AG04450 (cell line): Measurements from ENCODE around the gene MYO1H. TPM values are rescaled to one million over a fixed set of nuclear protein-coding genes. Genes with fewer than 3 reads are reported as not detected.

Source experiments
- CTCF ChIA-PET: fragments of 300-600, 350-600 bp; formaldehyde crosslinking; extraction: SDS; loops from one replicate; lab custom pipeline; 2022; ENCODE audit warnings: antibody characterized with exemption, inconsistent platforms; lab: Charles Lee
- POLR2A ChIA-PET: fragments of 350-600 bp; formaldehyde crosslinking; extraction: SDS; loops from one replicate; lab custom pipeline; 2021; ENCODE audit warnings: antibody characterized with exemption, inconsistent platforms; lab: Yijun Ruan, JAX
- DNase-seq: peaks from one replicate; pipeline ENCODE4 v3.0.0-alpha.2; 2011; ENCODE audit warnings: low read depth, low spot score
- H3K27ac ChIP-seq: one replicate; pipeline ENCODE4 v1.5.1; 2012; ENCODE audit warnings: low read depth, low read length, control low read depth
- H3K27me3 ChIP-seq: one replicate; pipeline ENCODE4 v1.6.0; 2012; ENCODE audit warnings: low read length; ENCODE audit not compliant: control insufficient read depth, insufficient read depth
- H3K4me3 ChIP-seq: 2 replicates; pipeline ENCODE4 v1.5.1; 2011; ENCODE audit warnings: mild to moderate bottlenecking, low read depth, low read length, control low read depth
- H3K9me3 ChIP-seq: 2 replicates; pipeline ENCODE4 v1.5.1; 2012; ENCODE audit warnings: low read length; ENCODE audit not compliant: control insufficient read depth, insufficient read depth
- CTCF ChIP-seq: IDR thresholded peaks from 2 replicates; pipeline ENCODE4 v1.5.1; 2011; ENCODE audit warnings: low read depth, low read length, control low read depth, inconsistent platforms
- polyA plus RNA-seq: library from polyadenylated mRNA; depleted of rRNA; stranded (reverse); fragments of >200 nt; gene quantifications from 2 replicates; pipeline ENCODE4 v1.2.3, GENCODE V29; 2011

Gene MYO1H
- polyA plus RNA-seq, 1 experiment: not detected

- peaks cover 12% of the 10 kb centered on the region for H3K27me3 ChIP-seq
- CTCF ChIA-PET: interaction anchor here (1.3 kb wide), 1 partner anchor 28 kb away, joined by 3 read pairs; no protein-coding TSS in a partner anchor
- H3K27ac ChIP-seq: peak overlapping the region; percentile 31
- POLR2A ChIA-PET: interaction anchor here (0.6 kb wide), 1 partner anchor 168 kb away, joined by 12 read pairs; no protein-coding TSS in a partner anchor
- DNase-seq: no peak
- H3K4me3 ChIP-seq: no peak overlapping the region
- no peak for TF ChIP-seq CTCF
- H3K9me3 ChIP-seq: no peaks in the 10 kb centered on the region
Measured at GRCh38 chr12:109357032-109357431, 9.3 kb downstream of the MYO1H start.

GRCh38 chr12:109358154-109358869 is 10.6 kb downstream of the MYO1H start:
- Histone ChIP-seq H3K4me3 (no peak overlapping the region), H3K27ac (no peak overlapping the region), H3K27me3 (peaks cover 12% of the 10 kb centered on the region), H3K9me3 (no peaks in the 10 kb centered on the region)
- no peak for DNase-seq
- POLR2A ChIA-PET: no interaction called here
- no peak for TF ChIP-seq CTCF
- CTCF ChIA-PET: no interaction called here

GRCh38 chr12:109359131-109359690 is 11.5 kb downstream of the MYO1H start:
- Histone ChIP-seq H3K4me3 (no peak overlapping the region), H3K9me3 (no peaks in the 10 kb centered on the region), H3K27ac (no peak overlapping the region), H3K27me3 (peaks cover 12% of the 10 kb centered on the region)
- no peak for DNase-seq
- no peak for TF ChIP-seq CTCF
- ChIA-PET CTCF (no interaction called here), POLR2A (no interaction called here)

- no peak for TF ChIP-seq CTCF
- DNase-seq: no peak
- no peak overlapping the region for H3K4me3 ChIP-seq
- ChIA-PET CTCF (interaction anchor here (2.9 to 4.4 kb wide), 2 partner anchors 16 to 24 kb away, joined by 9 to 29 read pairs; no protein-coding TSS in a partner anchor), POLR2A (no interaction called here)
- peaks cover 3% of the 10 kb centered on the region for H3K27me3 ChIP-seq
- H3K9me3 ChIP-seq: no peaks in the 10 kb centered on the region
- H3K27ac ChIP-seq: no peak overlapping the region
Measured at GRCh38 chr12:109369831-109370230, 22.1 kb downstream of the MYO1H start.

GRCh38 chr12:109377139-109377685 is 29.5 kb downstream of the MYO1H start:
- Histone ChIP-seq H3K4me3 (no peak overlapping the region), H3K27me3 (peaks cover 3% of the 10 kb centered on the region), H3K27ac (no peak overlapping the region), H3K9me3 (no peaks in the 10 kb centered on the region)
- TF ChIP-seq CTCF: no peak
- ChIA-PET CTCF (interaction anchor here (1.1 kb wide), 1 partner anchor 114 kb away, joined by 3 read pairs; no protein-coding TSS in a partner anchor), POLR2A (no interaction called here)
- DNase-seq: no peak
